Limb (tissue), 2 donors: ENCODE measurements around the gene ZNF736.
A peak's percentile ranks its signal among the peaks of the same experiment; 100 is the strongest.
"Not testable (repeated sequence)": the region's sequence is repeated elsewhere in the genome, so short reads cannot be mapped to it uniquely, and the experiment has no call there.

ENCODE experiments used
- DNase-seq, 2 donors: peaks; one replicate each; pipeline ENCODE4 v3.0.0-alpha.2; 2016; ENCODE audit errors: extremely low spot score in 2 of 2

The ZNF736 gene

GRCh38 chr7:64313740-64314491 is at the start of gene ZNF736:
Gene ZNF736, plus strand, starts transcription at chr7:64313961. Its CDS starts 190 bp downstream, at chr7:64314151.
- peak; percentile 89 to 95 for DNase-seq

- DNase-seq = no peak
These were observed 47.3 kb upstream of the ZNF736 start for GRCh38 chr7:64266341-64266919.

GRCh38 chr7:64277630-64278029 is 36.1 kb upstream of the ZNF736 start:
- no peak for DNase-seq

- DNase-seq = no peak
These were observed 18.9 kb upstream of the ZNF736 start for GRCh38 chr7:64294701-64295420.

- not testable (repeated sequence) for DNase-seq
These were observed 16.3 kb upstream of the ZNF736 start for GRCh38 chr7:64297418-64297817.

- DNase-seq = no peak
These were observed 12.9 kb upstream of the ZNF736 start for GRCh38 chr7:64300641-64301405.

- peak; percentile 87 to 90 for DNase-seq
These were observed 6.3 kb upstream of the ZNF736 start for GRCh38 chr7:64307254-64308015.

- no peak for DNase-seq
These were observed 5.8 kb upstream of the ZNF736 start for GRCh38 chr7:64308016-64308270.

- DNase-seq = no peak
These were observed 3.3 kb upstream of the ZNF736 start for GRCh38 chr7:64310426-64310825.

- no peak for DNase-seq
These were observed 935 bp upstream of the ZNF736 start for GRCh38 chr7:64312826-64313225.

GRCh38 chr7:64314566-64314965 is 805 bp downstream of the ZNF736 start:
- peak in 1 of 2 donors; percentile 32 for DNase-seq

GRCh38 chr7:64316031-64316742 is 2.4 kb downstream of the ZNF736 start:
- DNase-seq = not testable (repeated sequence)

GRCh38 chr7:64320547-64321513 is 7.1 kb downstream of the ZNF736 start:
- DNase-seq = no peak

- not testable (repeated sequence) for DNase-seq
These were observed 10.4 kb downstream of the ZNF736 start for GRCh38 chr7:64324166-64324565.

GRCh38 chr7:64348713-64349210 is 35.0 kb downstream of the ZNF736 start:
- DNase-seq = not testable (repeated sequence)

- no peak for DNase-seq
These were observed 45.8 kb downstream of the ZNF736 start for GRCh38 chr7:64359543-64359942.

- DNase-seq = no peak
These were observed 57.4 kb downstream of the ZNF736 start for GRCh38 chr7:64371116-64371515.

- no peak for DNase-seq
These were observed 59.3 kb downstream of the ZNF736 start for GRCh38 chr7:64373017-64373416.

- no peak for DNase-seq
These were observed 86.6 kb downstream of the ZNF736 start for GRCh38 chr7:64400401-64400800.
